Smooth muscle cell of the umbilical artery (primary cell): ENCODE results near the gene CD82. TPM values are rescaled to one million over a fixed set of nuclear protein-coding genes. Genes with fewer than 3 reads are reported as not detected.

Experiments
- total RNA-seq: library from RNA; depleted of rRNA; stranded (reverse); fragments of >200 nt; gene quantifications from 2 replicates; pipeline ENCODE4 v1.2.3, GENCODE V29; 2014

The CD82 gene, protein sequence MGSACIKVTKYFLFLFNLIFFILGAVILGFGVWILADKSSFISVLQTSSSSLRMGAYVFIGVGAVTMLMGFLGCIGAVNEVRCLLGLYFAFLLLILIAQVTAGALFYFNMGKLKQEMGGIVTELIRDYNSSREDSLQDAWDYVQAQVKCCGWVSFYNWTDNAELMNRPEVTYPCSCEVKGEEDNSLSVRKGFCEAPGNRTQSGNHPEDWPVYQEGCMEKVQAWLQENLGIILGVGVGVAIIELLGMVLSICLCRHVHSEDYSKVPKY
- 121 and 186 TPM in 2 replicates for total RNA-seq

DNA sequence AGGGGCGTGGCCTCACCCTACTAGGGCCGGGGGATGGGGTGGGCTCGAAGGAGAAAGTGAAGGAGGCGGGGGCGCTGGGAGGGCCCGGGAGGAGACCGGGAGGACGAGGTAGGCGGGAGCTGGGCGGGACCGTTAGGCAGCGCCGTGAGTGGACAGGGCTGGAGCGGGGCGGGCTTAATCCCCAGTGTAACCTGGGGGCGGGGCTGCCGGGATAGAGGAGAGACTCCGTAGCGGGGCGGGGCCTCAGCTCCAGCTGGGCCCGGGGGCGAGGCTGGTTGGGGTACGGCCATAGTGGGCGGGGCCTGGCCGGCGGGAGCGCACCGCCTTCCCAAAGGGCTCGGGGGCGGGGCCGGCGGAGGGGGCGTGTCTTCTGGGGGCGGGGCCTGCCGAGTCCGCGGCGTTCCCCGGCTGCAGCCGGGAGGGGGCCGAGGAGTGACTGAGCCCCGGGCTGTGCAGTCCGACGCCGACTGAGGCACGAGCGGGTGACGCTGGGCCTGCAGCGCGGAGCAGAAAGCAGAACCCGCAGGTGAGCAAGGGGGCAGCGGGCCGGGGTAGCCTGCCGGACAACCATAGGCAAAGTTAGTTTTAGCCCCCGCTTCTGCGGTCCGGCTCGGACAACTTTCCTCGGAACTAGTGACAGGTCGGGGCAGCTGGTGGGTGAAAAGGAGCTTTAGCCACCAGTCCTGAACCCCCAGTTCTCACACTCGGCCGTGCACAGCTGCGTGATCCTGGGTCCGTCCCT is at the start of gene CD82:
Gene CD82, plus strand, starts transcription at position 453 of the 742 bp plus-strand sequence. CDS start 29,000 bp downstream, outside the sequence.

Other genes starting within 250 kb of the CD82 start
- gene TSPAN18, start 161.3 kb downstream of the CD82 start, total RNA-seq = 0.14 and 0.30 TPM in 2 replicates